G401 (cell line): ENCODE results near the gene CALHM1. TPM values are rescaled to one million over a fixed set of nuclear protein-coding genes. Genes with fewer than 3 reads are reported as not detected.

ENCODE experiments used
- DNase-seq: peaks from one replicate; pipeline ENCODE4 v3.0.0-alpha.2; 2015; ENCODE audit warnings: low spot score
- in situ Hi-C: cut with HindIII; loops from 2 replicates; pipeline ENCODE4 v1.10.0; 2016; ENCODE audit warnings: low sequenced_read_pairs, mixed read lengths
- total RNA-seq: library from RNA; depleted of rRNA; stranded (reverse); fragments of >200 nt; shearing (Covaris generic); gene quantifications from 2 replicates; pipeline ENCODE4 v1.2.3, GENCODE V29; 2014

CALHM1 gene
- total RNA-seq, 1 experiment from 2014 or later = not detected

DNA sequence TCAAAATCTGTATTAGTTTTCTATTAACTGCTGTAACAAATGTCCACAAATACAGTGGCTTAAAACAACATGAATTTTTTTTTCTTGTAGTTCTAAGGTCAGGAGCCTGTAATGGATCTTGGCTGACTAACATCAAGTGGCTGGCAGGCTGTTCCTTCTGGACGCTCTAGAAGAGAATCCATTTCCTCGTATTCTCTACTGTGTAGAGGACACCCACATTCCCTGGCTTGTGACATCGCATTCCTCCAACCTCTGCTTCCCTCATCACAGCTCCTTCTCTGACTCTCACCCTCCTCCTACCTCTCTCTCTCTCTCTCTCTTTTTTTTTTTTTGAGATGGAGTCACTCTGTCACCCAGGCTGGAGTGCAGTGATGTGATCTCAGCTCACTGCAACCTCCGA, 4.8 kb upstream of the CALHM1 start:
- in situ Hi-C loops = no loop called here

DNA sequence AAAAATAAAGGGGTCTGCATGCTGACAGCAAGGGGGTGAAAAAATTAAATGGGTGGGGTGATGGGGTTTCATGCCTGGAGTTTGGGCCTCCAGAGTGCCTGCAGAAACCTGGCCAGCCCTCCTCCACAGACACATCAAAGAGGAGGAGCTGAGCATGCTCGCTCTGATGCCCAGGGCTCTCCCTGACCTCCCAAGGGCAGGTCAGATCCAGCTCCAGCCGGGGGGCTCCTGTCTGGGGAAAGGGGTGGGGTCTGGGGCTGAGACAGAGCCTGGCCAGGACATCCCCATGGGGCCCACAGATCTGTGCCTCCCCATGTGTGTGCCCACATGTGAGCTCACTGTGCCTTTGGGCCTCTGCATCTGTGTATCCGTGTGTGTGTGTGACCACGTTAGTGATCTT, 915 bp upstream of the CALHM1 start:
- in situ Hi-C loops = no loop called here

More for the DNA sequence above, 4.8 kb upstream of the CALHM1 start:
- no peak for DNase-seq

DNA sequence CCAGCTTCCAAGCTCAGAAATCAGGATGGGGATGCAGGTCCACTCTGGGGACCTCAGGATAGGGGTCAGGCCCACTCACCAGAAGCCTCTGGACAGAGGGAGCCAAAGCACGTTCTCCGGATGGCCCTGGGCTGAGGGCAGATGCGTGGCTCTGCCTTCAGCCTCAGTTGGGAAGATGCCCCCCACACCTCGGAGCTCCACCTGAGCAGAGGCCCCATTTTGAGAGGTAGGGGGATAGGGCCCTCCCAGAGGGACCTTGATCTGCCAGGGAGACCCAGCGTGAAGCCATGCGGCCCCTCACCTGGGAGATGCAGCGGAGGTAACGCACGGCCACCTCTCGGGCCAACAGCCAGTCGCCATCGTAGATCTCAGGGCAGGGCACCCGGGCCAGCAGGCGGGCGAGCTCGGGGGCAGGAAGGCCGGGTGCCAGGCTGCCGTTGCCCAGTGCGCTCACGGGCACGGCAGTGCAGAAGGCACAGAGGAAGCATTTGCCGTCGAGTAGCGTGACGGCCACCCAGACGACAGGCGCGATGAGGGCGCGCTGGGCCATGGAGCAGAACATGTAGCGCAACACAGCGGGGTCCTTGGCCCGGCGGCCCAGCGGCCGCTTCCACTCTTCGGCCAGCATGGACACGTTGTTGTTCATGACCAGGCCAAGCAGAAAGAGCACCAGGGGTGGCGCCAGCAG, 660 bp downstream of the CALHM1 start:
- in situ Hi-C loops = no loop called here
- DNase-seq = no peak

More for the DNA sequence above, 915 bp upstream of the CALHM1 start:
- DNase-seq = no peak

DNA sequence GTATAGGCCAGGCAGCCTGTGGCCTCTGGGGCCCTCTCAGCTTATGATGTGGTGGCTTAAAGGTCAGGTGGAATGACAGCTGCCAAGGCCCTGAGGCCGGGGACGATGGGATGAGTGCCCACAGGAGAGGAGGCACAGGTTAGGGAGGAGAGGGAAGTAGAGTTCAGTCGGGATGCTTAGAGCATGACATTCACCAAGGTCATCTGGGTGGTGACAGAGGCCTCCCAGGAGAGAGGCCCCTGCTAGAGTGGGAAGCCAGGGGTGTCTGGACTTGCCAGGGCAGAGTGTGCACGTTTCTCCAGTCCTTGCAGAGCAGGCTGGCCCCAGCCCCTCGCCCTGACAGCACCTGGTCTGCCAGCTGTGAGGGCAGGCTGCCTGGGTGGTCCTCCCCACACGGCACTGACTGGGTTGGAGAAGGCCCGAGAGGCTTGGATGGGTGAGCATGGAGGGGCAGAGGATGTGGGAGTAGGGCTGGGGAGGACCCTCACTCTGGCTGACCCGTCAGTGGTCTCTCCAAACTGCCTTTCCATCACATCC, 1.5 kb downstream of the CALHM1 start:
- in situ Hi-C loops = no loop called here
- no peak for DNase-seq

DNA sequence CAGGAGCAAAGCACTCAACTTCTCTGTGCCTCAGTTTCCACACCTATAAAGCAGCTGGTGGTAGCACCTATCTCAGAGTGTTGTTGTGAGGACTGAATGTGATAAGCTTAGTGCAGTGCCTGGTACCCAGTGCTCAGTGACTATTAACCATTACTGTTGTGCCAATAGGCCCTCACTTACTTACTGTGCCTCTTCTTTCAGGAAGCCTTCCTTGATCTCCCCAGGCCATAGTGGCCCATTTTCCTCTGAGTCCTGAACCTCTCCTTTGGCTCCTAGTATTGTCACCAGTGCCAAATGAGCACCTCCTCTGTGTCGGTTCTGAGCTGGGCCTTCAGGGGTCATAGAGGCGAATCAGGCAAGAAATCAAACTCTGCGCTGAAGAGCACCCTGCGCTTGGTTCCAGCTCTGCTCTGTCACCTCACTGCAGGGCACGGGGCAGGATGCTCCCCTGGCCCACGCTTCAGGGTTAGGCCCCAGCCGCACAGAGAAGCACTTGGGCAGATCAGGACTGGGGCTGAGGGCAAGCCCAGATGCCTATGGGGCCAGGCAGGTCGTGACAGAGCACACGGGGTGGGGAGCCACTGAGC, 2.5 kb downstream of the CALHM1 start:
- in situ Hi-C loops = no loop called here
- DNase-seq = no peak

DNA sequence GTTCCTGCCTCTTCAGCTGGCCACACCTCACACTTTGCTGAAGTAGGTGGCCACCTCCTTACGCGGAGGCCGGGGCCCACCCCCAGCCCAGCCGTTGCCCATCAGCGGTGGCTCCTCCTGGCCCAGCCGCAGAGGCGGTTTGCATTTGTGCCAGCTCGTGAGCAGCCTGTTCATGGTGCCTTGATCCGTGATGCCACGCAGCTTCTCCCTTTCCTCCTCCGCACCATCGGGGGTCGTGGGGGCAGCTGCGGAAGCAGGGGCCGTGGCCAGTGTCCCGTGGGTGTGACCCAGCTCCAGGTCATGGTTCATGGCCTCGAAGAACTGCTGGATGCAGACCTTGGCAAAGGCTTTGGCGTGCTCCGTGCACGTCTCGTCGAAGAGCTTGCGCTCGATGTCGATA, 3.5 kb downstream of the CALHM1 start:
- in situ Hi-C loops = no loop called here
- DNase-seq = no peak

DNA sequence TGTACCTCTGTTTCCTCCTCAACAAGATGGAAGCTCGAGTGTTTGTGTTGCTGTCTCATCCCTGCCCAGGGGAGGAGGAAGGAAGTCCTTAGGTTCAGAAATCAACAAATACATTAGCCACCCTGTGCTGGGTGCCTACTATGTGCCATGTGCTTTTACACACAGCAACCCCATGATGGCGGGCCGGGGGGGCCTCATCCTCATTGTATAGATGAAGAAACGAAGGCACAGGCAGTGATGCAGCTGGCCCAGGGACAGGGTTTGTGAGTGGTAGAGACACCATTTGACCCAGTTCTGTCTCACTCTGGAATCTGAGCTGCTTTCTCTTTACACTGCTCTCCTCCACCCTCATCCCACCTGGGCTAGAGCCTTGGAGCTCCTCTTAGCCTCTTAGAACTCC, 4.7 kb downstream of the CALHM1 start:
- in situ Hi-C loops = loop anchor here (5.0 kb wide), 1 partner anchor 38 kb away; the partner anchor contains the start of gene NEURL1
- DNase-seq = no peak

DNA sequence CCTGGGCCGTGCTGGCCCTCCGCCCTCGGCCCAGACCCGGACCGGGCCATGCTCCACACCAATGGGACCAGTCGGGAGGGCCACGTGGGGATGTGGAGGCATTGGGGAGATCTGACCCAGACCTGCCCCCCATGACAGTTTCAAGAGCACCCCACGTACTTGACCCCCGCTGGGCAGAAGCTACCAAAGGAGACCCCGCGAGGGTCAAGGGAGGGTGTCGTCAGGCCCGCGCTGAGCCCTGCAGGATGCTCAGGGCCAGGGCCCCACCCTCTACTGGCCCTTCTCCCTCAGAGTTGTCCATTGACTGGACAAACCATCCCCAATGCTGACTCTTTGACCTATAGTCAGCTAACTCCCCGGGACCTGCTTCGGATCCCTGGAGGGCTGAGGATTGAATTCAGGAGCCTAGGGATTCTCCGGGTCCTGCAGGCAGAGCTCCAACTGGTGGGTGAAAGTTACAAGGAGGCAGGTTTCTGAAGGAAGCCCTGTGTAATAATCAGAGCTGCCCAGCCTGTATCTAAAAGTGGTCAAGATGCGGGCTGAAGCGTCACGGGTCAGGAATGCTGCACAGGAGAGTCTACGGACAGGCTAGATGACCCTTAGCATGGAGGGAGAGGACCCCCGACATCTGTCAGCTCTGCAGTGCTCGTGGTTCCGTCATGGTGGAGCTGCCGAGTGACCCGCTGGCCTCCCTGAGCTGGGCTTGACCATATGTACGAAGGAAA, 6.0 kb downstream of the CALHM1 start:
- no peak for DNase-seq
- in situ Hi-C loops = loop anchor here (5.0 kb wide), 1 partner anchor 40 kb away; the partner anchor contains the start of gene NEURL1

DNA sequence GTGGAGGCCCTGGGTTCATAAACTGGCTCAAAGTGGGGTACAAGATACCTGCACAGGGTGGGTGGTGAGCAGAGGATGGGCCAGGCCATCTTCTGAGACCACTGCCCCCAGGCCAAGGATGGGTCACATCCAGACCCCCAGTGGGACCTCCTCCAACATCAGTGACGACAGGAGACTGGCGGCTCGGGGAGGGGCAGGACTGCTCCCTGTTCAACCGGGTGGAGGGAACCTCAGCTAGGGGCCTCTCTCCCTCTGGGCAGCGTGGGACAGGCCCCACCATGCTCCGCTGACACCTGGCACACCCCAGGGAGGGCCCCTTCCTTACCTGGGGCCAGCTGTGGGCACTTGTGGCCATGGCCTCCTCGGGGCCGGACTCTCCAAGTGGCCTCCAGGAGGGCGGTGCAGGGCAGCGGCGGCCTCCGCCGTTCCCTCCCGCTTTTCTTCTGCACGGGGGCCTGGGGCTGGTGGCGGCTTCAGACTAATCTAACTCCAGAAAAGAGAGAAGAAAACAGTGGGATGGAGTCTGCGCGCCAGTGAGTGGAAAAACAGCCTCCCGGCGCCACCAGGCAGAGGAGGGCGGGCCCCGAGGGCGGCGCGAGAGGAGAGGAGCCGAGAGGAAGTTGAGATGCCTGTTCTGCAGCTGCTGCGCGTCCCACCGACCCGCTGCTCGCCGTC, 6.7 kb downstream of the CALHM1 start, which contains the start of gene CALHM2:
TSS of gene CALHM2 (minus strand) at position 540 of the 675 bp plus-strand sequence. CDS start 2,429 bp downstream, outside the sequence.
- DNase-seq = peak; percentile 17
- in situ Hi-C loops = loop anchor here (5.0 kb wide), 1 partner anchor 40 kb away; the partner anchor contains the start of gene NEURL1

DNA sequence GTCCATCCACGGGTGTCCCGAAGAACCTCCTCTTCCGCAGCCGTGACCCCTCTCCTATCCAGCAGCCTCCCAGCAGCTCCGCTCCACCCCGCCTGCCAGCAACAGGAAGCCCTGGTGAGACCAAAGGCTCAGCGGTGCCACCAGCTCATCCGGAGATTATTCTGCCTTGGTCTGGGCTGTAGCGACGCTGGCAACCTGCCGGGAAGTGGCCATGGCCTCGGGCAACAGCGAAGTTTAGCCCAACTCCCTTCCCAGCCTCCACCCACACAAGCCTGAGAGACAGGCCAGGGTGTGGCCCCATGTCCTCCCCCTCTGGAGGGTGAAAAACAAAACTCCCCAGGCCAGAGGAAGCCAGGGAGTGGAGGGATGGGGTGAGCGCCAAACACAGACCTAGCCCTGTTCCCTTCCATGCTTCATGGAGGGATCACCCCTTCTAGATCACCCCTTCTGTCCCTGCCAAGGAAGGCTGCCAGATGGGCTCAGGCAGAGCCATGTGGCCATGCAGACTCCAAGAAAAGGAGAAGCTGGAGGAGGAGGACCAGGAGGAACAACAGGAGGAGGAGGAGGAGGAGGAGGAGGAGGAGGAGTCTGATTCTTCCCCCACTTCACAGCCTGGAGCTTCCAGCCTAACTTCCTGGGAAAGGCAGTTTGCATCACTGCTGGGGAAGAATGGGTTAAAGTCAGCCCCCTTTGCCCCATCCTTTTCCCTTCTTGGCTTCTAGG, 7.4 kb downstream of the CALHM1 start:
- in situ Hi-C loops = loop anchor here (5.0 kb wide), 1 partner anchor 41 kb away; the partner anchor contains the start of gene NEURL1
- DNase-seq = peak; percentile 37

DNA sequence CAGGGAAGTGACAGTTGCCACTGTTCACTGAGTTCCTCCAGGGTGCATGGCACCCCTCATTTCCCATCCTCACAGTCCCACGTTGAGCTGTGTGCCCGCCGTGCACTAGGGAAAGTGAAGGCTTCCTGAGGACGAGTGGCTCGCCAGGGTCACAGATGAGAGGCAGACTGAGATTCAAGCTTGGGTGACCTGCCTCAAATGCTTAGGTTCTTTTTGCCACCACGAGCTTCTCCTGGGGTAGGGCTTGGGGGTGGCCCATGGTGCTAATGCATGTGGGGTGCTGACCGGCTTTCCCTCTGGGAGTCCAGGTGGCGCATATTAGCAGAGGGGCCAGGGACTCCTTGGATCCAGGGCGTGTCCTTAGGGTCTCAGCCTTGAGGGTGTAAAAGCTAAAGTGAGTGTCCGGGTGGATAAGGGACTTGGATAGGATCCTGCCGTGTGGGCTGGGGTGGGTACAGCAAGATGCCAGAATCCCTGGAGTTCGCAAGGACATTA, 8.5 kb downstream of the CALHM1 start:
- in situ Hi-C loops = loop anchor here (5.0 kb wide), 1 partner anchor 42 kb away; the partner anchor contains the start of gene NEURL1

DNA sequence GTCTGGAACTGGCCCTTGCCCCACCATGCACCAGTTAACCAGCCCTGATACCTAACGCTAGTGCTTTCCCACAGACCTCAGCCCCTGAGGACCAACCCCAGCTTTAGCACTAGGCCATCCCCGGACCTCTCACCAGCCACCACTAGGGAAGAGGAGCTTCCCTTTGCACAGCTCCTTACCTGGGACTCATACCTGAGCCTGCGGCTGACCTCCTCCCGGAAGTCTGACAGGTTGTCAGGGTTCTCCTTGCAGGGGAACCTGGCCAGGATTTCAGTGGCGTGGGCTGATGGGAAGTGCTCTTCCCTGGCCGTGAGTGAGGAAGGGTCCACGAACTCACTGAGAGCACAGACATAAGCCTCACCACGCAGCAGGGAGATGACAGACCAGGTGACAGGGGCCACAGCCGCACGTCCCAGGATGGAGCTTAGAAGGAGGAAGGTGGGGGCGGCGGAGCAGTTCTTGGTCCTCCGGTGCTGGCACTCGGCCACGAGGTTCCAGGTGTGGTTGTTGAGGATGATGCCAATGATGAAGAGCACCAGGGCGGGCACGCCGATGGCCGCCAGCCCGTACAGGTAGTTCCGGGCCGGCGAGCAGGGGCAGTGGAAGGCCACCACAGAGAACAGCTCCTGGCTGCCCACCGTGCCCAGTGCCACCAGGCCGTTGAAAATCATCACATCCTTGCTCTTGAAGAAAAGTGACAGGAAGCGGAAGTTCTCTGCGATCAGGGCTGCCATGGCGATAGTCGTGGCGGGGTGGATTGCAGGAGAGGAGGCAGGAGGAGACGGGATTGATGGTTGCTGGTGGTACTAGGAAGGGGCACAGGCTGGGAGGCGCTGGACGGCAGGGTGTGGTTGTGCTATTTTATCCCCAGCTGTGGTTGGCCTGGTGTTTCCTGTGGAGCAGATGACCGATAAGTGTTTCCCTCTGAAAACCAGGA, 9.2 kb downstream of the CALHM1 start:
- in situ Hi-C loops = loop anchor here (5.0 kb wide), 1 partner anchor 43 kb away; the partner anchor contains the start of gene NEURL1
- DNase-seq = no peak

More for the DNA sequence above, 8.5 kb downstream of the CALHM1 start:
- DNase-seq = no peak

DNA sequence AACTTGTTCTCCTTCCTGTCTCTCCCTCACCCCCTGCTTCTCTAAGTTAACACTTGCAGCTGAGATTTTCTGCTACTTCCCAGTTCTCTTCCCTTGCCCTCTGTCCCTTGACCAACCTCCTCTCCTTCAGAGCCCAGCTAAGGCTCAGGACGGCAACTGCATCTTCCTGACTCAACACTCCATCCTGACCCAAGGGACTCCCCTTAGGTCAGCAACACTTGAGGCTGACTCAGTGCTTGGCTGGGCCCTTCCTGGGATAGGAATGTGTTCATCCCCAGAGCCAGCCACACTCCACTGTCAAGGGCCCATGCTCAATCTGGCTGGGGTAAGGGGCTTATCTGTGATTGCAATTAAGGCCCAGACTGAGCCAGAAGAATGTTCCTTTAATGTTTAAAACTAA, 10.0 kb downstream of the CALHM1 start:
- no peak for DNase-seq
- in situ Hi-C loops = no loop called here

DNA sequence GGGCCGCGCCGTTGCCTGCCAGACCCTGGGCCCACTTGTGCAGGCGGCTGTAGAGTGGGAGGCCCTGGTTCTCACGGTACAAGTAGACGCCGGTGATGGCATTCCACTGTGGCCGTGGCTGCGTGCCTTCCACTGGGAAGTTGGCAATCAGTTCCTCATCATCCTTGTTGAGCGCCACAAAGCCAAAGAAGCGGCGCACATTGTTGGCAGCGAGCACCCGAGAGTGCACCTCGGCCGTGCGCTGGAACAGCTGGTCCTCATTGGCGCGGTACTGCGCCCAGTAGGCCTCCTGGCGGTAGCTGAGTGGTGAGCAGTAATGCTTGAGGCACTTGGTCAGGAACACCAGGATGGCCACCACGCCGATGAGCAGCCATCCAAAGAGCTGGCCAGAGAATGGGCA, 11.5 kb downstream of the CALHM1 start:
- in situ Hi-C loops = no loop called here
- no peak for DNase-seq

DNA sequence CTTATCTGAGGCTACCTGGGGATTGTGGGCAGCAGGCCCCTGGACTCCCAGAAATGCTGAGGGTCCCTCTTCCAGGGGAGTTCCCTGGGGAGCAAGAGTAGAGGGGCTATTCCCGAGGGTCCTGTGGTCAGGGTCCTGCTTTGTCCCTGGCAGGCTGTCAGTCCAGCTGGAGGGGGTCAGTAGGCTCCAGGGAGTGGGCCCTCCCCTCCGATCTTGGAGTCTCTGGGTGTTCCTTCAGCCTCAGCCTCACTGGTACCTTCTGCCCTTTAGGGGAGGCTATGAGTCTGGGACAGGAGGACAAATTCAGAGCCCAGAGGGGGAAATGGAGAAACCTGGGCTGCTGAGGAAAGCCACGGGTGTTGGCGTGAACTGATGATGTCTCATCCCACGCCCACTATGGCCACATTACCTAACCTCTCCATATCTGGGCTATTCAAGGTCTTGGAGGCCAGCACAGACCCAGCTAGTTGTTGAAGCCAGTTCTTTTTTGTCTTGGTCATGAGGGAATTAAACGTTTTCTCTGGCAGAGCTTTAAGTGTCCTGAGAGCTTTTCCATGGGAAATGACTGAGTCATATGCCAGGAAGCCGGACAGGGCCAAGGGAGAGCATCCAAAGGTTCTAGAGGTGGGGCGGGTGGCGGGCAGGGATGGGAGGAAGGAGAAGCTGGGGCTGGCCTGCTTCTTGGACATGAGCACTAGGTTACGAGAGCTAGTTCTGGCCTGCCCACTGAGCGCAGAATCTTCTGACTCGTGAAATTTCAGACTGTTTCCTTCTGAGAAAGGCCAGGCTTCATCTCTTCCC, 12.7 kb downstream of the CALHM1 start:
- in situ Hi-C loops = no loop called here
- DNase-seq = peak; percentile 33

DNA sequence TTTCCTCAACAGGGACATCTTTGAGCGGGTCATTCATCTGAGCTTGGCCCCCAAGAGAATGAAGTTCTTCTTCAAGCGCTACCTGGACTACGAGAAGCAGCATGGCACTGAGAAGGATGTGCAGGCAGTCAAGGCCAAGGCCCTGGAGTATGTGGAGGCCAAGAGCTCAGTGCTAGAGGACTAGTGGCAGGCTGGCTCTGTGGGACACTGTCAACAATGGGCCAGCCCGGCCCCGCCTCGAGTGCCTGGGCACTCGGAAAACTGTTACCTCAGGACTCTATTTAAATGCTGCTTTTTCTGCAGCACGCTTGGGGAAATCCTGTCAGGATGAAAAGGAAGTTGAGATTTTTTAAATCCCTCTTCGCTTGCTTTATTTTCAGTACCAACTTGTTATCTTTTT, 13.3 kb downstream of the CALHM1 start:
- DNase-seq = no peak
- in situ Hi-C loops = no loop called here
